ENCODE results near the gene USP50. TPM values are rescaled to one million over a fixed set of nuclear protein-coding genes. Genes with fewer than 3 reads are reported as not detected.

The USP50 gene
- polyA plus RNA-seq, 2 of the 4 experiments (the other 2 are of a cell fraction): 0.14 TPM; not detected in 1

DNA sequence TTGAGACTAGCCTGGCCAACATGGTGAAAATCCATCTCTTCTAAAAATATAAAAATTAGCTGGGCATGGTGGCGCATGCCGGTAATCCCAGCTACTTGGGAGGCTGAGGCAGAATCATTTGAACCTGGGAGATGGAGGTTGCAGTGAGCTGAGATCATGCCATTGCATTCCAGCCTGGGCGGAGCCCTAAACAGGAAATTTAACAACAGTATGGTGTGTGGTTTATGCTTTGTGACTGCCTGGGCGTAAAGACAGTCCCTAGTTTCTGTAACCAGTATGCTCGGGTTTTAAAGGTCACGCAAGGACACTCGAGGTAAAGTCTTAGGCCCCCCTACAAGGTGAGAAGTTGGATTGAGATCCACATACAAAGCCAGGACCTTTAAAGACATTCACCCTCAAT, 43.3 kb downstream of the USP50 start:
- WGBS (ENCODE audit: missing lambda C conversion rate): 94% methylated on average over 7 of the region's 7 CpGs
- no peak for FAIRE-seq

DNA sequence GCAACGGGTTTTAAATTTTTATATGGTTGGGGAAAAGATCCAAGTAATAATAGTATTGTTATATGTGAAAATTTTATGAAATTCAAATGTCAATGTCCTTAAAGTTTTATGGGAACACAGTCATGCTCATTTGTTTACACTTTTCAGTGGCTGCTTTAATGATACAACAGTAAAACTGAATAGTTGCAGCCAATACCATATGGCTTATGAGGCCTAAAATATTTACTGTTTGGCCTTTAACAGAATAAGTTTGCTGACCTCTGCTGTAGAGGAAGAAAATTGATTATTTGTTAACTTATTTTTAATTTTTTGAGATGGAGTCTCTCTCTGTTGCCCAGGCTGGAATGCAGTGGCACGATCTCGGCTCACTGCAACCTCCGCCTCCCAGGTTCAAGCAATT, 44.7 kb downstream of the USP50 start:
- ChIA-PET POLR2A (interaction anchor here (0.5 to 1.0 kb wide), 2 partner anchors 14 to 239 kb away, joined by 5 to 7 read pairs; no protein-coding TSS in a partner anchor), CTCF (interaction anchor here (0.6 kb wide), 1 partner anchor 275 kb away, joined by 3 read pairs; no protein-coding TSS in a partner anchor)
- WGBS (ENCODE audit: missing lambda C conversion rate): 91% methylated on average over 4 of the region's 4 CpGs
- ATAC-seq: no peak
- H3K9me3 ChIP-seq: no peaks in the 10 kb centered on the region
- H3K4me2 ChIP-seq: no peak overlapping the region
- no peaks in the 10 kb centered on the region for H3K4me1 ChIP-seq
- H3K4me3 ChIP-seq: no peak overlapping the region
- TF ChIP-seq, protein P1, sequence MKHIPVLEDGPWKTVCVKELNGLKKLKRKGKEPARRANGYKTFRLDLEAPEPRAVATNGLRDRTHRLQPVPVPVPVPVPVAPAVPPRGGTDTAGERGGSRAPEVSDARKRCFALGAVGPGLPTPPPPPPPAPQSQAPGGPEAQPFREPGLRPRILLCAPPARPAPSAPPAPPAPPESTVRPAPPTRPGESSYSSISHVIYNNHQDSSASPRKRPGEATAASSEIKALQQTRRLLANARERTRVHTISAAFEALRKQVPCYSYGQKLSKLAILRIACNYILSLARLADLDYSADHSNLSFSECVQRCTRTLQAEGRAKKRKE (CRISPR knock-in tag; IDR thresholded peaks at IDR 0.05; ENCODE audit: low read depth): no peak
- TF ChIP-seq, protein P2, sequence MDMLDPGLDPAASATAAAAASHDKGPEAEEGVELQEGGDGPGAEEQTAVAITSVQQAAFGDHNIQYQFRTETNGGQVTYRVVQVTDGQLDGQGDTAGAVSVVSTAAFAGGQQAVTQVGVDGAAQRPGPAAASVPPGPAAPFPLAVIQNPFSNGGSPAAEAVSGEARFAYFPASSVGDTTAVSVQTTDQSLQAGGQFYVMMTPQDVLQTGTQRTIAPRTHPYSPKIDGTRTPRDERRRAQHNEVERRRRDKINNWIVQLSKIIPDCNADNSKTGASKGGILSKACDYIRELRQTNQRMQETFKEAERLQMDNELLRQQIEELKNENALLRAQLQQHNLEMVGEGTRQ (IDR thresholded peaks at IDR 0.05): no peak
- no peak for TF ChIP-seq FOSL2 (IDR thresholded peaks at IDR 0.05)
- no peak for TF ChIP-seq FOSL2 (CRISPR knock-in tag; IDR thresholded peaks at IDR 0.05)
- no peak for TF ChIP-seq NPAS2 (CRISPR knock-in tag; IDR thresholded peaks at IDR 0.05; ENCODE audit: borderline replicate concordance)
- no peak for TF ChIP-seq CHD2 (IDR thresholded peaks at IDR 0.05; ENCODE audit: low read length, partially characterized antibody)
- no peak for TF ChIP-seq ESRRA (IDR thresholded peaks at IDR 0.05; ENCODE audit: borderline replicate concordance, low read length)
- TF ChIP-seq, protein P3, sequence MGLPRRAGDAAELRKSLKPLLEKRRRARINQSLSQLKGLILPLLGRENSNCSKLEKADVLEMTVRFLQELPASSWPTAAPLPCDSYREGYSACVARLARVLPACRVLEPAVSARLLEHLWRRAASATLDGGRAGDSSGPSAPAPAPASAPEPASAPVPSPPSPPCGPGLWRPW (IDR thresholded peaks at IDR 0.05): no peak
- no peak for TF ChIP-seq SREBF2 (IDR thresholded peaks at IDR 0.05)
- no peak for TF ChIP-seq HOXB13 (CRISPR knock-in tag; IDR thresholded peaks at IDR 0.05; ENCODE audit: low read depth)
- TF ChIP-seq CHD4 (IDR thresholded peaks at IDR 0.05; ENCODE audit: borderline replicate concordance): no peak
- TF ChIP-seq KDM5A (IDR thresholded peaks at IDR 0.05): no peak
- no peak for TF ChIP-seq BHLHE40 (IDR thresholded peaks at IDR 0.05; ENCODE audit: low read depth, low read length)
- no peak for TF ChIP-seq KDM1A (IDR thresholded peaks at IDR 0.05; ENCODE audit: low read depth)
- no peak for TF ChIP-seq RNF2 (IDR thresholded peaks at IDR 0.05; ENCODE audit: borderline replicate concordance, low read depth)
- TF ChIP-seq MAFK (IDR thresholded peaks at IDR 0.05; ENCODE audit: partially characterized antibody): no peak
- no peak overlapping the region for H3K27ac ChIP-seq
- DNase-seq (ENCODE audit: low read depth in 1 of 2, low spot score in 1 of 2): no peak
- FAIRE-seq: no peak

More for the DNA sequence above, 43.3 kb downstream of the USP50 start:
- no peak for DNase-seq (ENCODE audit: low read depth in 1 of 2, low spot score in 1 of 2)
- Histone ChIP-seq H3K4me2 (no peak overlapping the region), H3K27ac (no peak overlapping the region), H3K4me3 (no peak overlapping the region), H3K4me1 (no peaks in the 10 kb centered on the region), H3K9me3 (no peaks in the 10 kb centered on the region)
- ChIA-PET POLR2A (no interaction called here), CTCF (interaction anchor here (1.3 kb wide), 1 partner anchor 40 kb away, joined by 3 read pairs; no protein-coding TSS in a partner anchor)
- no peak for TF ChIP-seq HEYL (CRISPR knock-in tag; IDR thresholded peaks at IDR 0.05)
- TF ChIP-seq MAFK (IDR thresholded peaks at IDR 0.05; ENCODE audit: partially characterized antibody): no peak
- no peak for TF ChIP-seq NR3C1 (IDR thresholded peaks at IDR 0.05)
- TF ChIP-seq, protein P4, sequence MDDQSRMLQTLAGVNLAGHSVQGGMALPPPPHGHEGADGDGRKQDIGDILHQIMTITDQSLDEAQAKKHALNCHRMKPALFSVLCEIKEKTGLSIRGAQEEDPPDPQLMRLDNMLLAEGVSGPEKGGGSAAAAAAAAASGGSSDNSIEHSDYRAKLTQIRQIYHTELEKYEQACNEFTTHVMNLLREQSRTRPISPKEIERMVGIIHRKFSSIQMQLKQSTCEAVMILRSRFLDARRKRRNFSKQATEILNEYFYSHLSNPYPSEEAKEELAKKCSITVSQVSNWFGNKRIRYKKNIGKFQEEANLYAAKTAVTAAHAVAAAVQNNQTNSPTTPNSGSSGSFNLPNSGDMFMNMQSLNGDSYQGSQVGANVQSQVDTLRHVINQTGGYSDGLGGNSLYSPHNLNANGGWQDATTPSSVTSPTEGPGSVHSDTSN (IDR thresholded peaks at IDR 0.05): no peak
- TF ChIP-seq, protein P5, sequence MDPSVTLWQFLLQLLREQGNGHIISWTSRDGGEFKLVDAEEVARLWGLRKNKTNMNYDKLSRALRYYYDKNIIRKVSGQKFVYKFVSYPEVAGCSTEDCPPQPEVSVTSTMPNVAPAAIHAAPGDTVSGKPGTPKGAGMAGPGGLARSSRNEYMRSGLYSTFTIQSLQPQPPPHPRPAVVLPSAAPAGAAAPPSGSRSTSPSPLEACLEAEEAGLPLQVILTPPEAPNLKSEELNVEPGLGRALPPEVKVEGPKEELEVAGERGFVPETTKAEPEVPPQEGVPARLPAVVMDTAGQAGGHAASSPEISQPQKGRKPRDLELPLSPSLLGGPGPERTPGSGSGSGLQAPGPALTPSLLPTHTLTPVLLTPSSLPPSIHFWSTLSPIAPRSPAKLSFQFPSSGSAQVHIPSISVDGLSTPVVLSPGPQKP (IDR thresholded peaks at IDR 0.05; ENCODE audit: low read depth, low read length): no peak
- TF ChIP-seq JUN (IDR thresholded peaks at IDR 0.05): no peak
- no peak for TF ChIP-seq SREBF2 (IDR thresholded peaks at IDR 0.05)
- TF ChIP-seq, protein P1 (CRISPR knock-in tag; IDR thresholded peaks at IDR 0.05; ENCODE audit: low read depth): no peak
- no peak for TF ChIP-seq EP300 (IDR thresholded peaks at IDR 0.05)
- no peak for TF ChIP-seq HDAC2 (IDR thresholded peaks at IDR 0.05)
- no peak for ATAC-seq
